HG03039 (cell line): ENCODE measurements around the gene TMEM82.

Experiments
- ATAC-seq: cut with Tn5 transposase; IDR thresholded peaks from one replicate; pipeline ENCODE4 v1.9.1; 2021; ENCODE audit warnings: mild to moderate bottlenecking, moderate library complexity; ENCODE audit not compliant: unreplicated experiment

Gene TMEM82

DNA sequence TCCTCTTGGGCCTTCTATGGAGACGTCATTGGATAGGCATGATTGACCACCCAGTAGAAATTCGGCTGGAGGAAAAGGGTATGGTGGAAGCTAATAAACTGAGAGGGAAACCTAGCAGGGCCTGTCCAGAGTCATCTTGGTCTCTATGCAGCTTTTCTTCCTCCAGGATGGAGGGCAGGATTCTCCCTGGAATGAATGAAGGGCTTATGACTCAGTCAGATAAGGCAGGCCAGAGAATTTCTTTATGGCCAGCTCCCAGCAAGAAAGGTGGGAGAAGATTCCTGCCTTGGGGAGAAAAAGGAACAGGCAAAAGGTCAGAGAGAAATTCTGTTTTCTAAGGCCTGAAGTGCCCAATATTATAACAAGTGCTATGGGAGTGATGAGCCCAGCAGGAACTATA, 33.4 kb downstream of the TMEM82 start:
- no peak for ATAC-seq

DNA sequence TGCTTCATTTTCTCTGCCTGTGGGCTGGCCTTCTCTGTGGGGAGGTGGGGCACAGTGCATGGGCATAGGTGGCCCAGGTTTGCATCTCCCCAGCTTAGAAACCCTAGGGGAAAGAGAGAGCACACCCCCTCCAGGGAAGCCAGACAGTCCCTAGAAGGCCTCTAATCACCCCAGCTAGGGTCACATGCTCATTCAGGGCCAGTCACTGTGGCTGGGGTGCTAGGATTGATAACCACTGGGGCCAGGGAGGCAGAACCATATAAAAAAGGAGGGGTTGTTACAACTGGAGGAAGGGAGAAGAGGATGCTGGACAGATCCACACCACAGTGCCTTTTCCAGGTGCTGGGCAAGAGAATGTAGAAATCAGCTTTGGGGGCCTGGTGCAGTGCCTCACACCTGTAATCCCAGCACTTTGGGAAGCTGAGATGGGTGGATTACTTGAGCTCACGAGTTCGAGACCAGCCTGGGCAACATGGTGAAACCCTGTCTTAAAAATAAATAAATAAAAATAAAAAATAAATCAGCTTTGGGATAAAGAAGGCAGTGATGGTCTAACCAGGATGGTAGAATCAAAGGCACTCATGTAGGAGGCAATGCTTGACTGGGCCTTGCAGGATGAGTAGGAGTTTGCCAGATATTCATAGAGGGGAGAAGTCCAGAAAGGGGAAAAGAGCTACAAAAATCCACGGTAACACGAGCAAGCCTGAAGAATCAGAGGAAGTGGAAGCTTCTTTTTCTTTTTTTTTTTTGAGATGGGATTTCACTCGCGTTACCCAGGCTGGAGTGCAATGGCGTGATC, 35.8 kb downstream of the TMEM82 start:
- ATAC-seq, result no peak

DNA sequence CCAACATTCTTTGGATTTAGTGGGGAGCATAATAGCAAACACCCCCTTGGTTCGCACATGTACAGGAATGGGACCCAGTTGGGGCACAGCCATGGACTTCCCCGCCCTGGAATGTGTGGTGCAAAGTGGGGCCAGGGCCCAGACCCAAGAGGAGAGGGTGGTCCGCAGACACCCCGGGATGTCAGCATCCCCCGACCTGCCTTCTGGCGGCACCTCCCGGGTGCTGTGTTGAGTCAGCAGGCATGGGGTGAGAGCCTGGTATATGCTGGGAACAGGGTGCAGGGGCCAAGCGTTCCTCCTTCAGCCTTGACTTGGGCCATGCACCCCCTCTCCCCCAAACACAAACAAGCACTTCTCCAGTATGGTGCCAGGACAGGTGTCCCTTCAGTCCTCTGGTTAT, 43.4 kb downstream of the TMEM82 start:
- ATAC-seq, result no peak

DNA sequence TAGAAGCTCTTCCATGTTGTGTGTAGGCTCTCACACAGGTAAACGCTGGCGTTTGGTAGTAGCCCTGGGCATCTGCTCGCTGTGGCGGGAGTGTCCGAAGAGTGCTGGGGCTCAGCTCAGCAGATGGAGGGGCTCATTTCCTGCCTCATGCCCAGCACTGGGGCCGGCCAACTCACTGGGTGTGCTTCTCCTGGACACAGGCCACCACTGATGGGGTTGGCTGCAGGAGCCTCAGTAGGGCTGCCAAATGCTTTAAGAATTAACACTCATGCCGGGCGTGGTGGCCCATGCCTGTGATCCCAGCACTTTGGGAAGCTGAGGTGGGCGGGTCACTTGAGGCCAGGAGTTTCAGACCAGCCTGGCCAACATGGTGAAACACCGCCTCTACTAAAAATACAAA, 44.3 kb downstream of the TMEM82 start:
- ATAC-seq, result no peak

DNA sequence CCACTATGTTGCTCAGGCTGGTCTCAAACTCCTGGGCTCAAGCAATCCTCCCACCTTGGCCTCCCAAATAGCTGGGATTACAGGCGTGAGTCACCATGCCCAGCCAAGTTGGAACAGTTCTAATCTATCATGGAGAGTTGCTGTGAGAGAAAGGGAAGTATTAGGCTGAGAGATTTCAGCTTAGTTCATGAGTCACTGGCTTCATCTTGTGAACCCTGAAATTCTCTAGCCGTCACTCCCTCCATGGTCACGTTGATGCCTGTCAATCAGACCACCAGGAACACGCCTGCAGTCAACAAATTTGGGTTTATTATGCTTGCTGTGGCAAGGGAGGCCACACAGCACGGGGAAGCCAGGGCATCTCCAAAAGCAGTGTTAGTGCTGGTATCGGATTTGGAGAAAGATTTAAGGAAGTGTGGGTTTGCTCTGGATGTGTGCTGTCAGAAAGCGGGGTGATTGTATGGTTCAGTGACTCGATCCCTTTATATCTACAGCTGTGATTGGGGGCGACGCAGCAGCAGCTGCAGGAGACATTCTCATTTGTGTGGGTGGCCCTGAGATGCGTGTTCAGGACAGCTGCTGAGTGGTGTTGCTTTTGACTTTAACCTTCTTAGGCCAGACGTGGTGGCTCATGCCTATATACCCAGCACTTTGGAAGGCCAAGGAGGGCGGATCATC, 46.5 kb downstream of the TMEM82 start:
- ATAC-seq, result no peak

DNA sequence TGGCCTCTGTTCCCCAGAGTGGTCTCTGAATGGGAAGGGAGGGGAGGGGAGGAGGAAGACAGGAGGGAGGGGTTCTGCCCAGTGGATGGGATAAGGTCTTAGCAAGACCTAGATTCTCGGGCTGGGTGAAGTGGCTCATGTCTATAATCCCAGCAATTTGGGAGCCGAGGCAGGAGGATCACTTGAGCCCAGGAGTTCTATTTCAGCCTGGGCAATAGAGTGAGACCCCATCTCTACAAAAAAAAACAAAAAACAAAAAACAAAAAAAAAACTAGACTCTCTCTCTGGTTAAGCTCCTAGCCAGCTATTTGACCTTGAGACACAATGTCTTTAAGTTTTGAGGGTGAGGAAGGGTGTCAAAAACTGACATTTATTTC, 53.8 kb downstream of the TMEM82 start:
- ATAC-seq, result no peak
